Naive thymus-derived CD4-positive, alpha-beta T cell (primary cell): Measurements from ENCODE around the gene SLC22A23. TPM values are rescaled to one million over a fixed set of nuclear protein-coding genes. Genes with fewer than 3 reads are reported as not detected.

Source experiments
- ATAC-seq: fragments of 150-1000 bp; cut with Tn5 transposase; 2 replicates; pipeline ENCODE4 v1.10.0; 2021; ENCODE audit warnings: mild to moderate bottlenecking, moderate library complexity
- CTCF ChIA-PET: fragments of 350-600 bp; sonication (Branson Sonifier 250); formaldehyde crosslinking; loops from one replicate; lab custom pipeline; 2021; ENCODE audit warnings: antibody characterized with exemption; lab: Charles Lee
- POLR2A ChIA-PET: fragments of 350-600 bp; sonication (Branson Sonifier 250); formaldehyde crosslinking; loops from one replicate; lab custom pipeline; 2021; ENCODE audit warnings: antibody characterized with exemption, inconsistent platforms; lab: Charles Lee
- DNase-seq, 9 donors: peaks; one replicate each; pipeline versions ENCODE4 v3.0.0 to v3.0.0-alpha.2; 2020 to 2022; ENCODE audit warnings: mixed read lengths in 1 of 9
- H3K27ac ChIP-seq: one replicate; pipeline ENCODE4 v1.7.0; 2013; ENCODE audit warnings: mild to moderate bottlenecking, low read depth, low read length, moderate library complexity
- H3K27me3 ChIP-seq, 2 donors: one replicate each; pipeline ENCODE4 v1.7.0; 2013; ENCODE audit warnings: low read length in 2 of 2, mild to moderate bottlenecking in 2 of 2, moderate library complexity in 2 of 2; ENCODE audit not compliant: control insufficient read depth in 2 of 2, insufficient read depth in 2 of 2
- H3K36me3 ChIP-seq, 3 experiments: 1 replicate in 2 of 3; 2 replicates in 1 of 3; pipeline ENCODE4 v1.7.0; 2013; ENCODE audit warnings: low read length in 3 of 3, mild to moderate bottlenecking in 3 of 3, moderate library complexity in 1 of 3; ENCODE audit not compliant: insufficient read depth in 3 of 3, control insufficient read depth in 2 of 3
- H3K4me1 ChIP-seq, 2 donors: one replicate each; pipeline ENCODE4 v1.7.0; 2013; ENCODE audit warnings: low read length in 2 of 2, mild to moderate bottlenecking in 2 of 2, moderate library complexity in 1 of 2; ENCODE audit not compliant: control insufficient read depth in 2 of 2, insufficient read depth in 2 of 2
- H3K4me3 ChIP-seq: 2 replicates; pipeline ENCODE4 v1.7.0; 2013; ENCODE audit warnings: mild to moderate bottlenecking, low read length
- H3K9me3 ChIP-seq, 3 experiments: 1 replicate in 2 of 3; 2 replicates in 1 of 3; pipeline ENCODE4 v1.7.0; 2013; ENCODE audit warnings: low read length in 3 of 3; ENCODE audit not compliant: control insufficient read depth in 2 of 3
- H3K27ac Mint-ChIP-seq, 9 donors: one replicate each; pipeline ENCODE4 v1.8.0; 2020 to 2022; ENCODE audit warnings: mixed read lengths in 9 of 9, mild to moderate bottlenecking in 8 of 9, moderate library complexity in 5 of 9, inconsistent platforms in 2 of 9
- H3K27me3 Mint-ChIP-seq, 5 donors: one replicate each; pipeline ENCODE4 v1.8.0; 2021 to 2022; ENCODE audit warnings: mixed read lengths in 5 of 5, mild to moderate bottlenecking in 1 of 5
- H3K36me3 Mint-ChIP-seq, 5 donors: one replicate each; pipeline ENCODE4 v1.8.0; 2020 to 2022; ENCODE audit warnings: mixed read lengths in 5 of 5, mild to moderate bottlenecking in 3 of 5, inconsistent platforms in 1 of 5
- H3K4me1 Mint-ChIP-seq, 7 donors: one replicate each; pipeline ENCODE4 v1.8.0; 2020 to 2022; ENCODE audit warnings: mixed read lengths in 7 of 7, mild to moderate bottlenecking in 3 of 7, inconsistent platforms in 1 of 7
- H3K4me3 Mint-ChIP-seq, 10 donors: one replicate each; pipeline ENCODE4 v1.8.0; 2020 to 2022; ENCODE audit warnings: mild to moderate bottlenecking in 10 of 10, mixed read lengths in 10 of 10, moderate library complexity in 6 of 10, inconsistent platforms in 2 of 10
- H3K9me3 Mint-ChIP-seq, 11 donors: one replicate each; pipeline ENCODE4 v1.8.0; 2020 to 2022; ENCODE audit warnings: mixed read lengths in 11 of 11, mild to moderate bottlenecking in 4 of 11, inconsistent platforms in 1 of 11, moderate library complexity in 1 of 11
- intact Hi-C, 2 donors: fragments of 100-400 bp; cut with micrococcal nuclease; formaldehyde crosslinking; loops; one replicate each; pipeline ENCODE4 v1.15.1; 2023
- polyA plus RNA-seq, 2 donors: library from polyadenylated mRNA; unstranded; fragments of 300-500 nt; fragmentation: Illumina TruSeq; gene quantifications; one replicate each; pipeline ENCODE4 v1.2.3, GENCODE V29; 2021
- total RNA-seq, 6 experiments: library from RNA in 5 of 6; stranded (reverse) in 5 of 6; gene quantifications; 1 replicate in 5 of 6; 2 replicates in 1 of 6; pipeline ENCODE4 v1.2.3 and lab custom pipeline; 2021 to 2026

Gene SLC22A23
- total and polyA plus RNA-seq, 7 experiments from 2014 or later: 1.1 to 23.8 (median 13.6) TPM

DNA sequence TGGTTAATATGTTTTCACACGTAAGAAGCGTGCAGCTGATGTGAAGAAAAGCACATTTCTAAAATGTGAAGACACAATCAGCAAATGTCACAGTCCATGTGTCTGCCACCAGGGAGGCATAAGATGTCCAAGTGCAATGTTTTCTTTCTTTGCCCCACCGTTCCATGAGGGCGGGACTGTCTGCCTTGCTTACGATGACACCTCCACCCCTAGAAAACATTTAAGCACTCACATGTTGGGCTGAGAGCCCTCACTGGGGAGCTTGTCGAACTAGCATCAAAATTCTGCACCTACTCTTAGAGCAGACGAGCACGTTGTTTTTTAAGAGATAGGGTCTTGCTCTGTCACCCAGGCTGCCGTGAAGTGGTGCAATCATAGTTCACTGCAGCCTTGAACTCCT lies 140.5 kb downstream of the SLC22A23 start:
- ChIA-PET POLR2A (no interaction called here), CTCF (no interaction called here)
- H3K4me1 Mint-ChIP-seq: peaks cover 12 to 38% (median 31%) of the 10 kb centered on the region in 7 donors
- H3K9me3 ChIP-seq: no peaks in the 10 kb centered on the region
- H3K4me1 ChIP-seq: peaks cover 7 to 24% of the 10 kb centered on the region in 2 donors
- H3K27me3 ChIP-seq: no peaks in the 10 kb centered on the region
- H3K27ac ChIP-seq: no peak overlapping the region
- H3K4me3 ChIP-seq: no peak overlapping the region
- H3K36me3 ChIP-seq: no peaks in the 10 kb centered on the region
- no peak overlapping the region for H3K27ac Mint-ChIP-seq
- no peaks in the 10 kb centered on the region for H3K9me3 Mint-ChIP-seq
- ATAC-seq (no peak), DNase-seq (no peak)
- peaks cover 0 to 20% (median 0%) of the 10 kb centered on the region in 5 donors for H3K27me3 Mint-ChIP-seq
- intact Hi-C loops: loop anchor here in 1 of 2 donors (5.0 kb wide), 1 partner anchor 56 kb away; no protein-coding TSS in a partner anchor
- no peak overlapping the region for H3K4me3 Mint-ChIP-seq
- H3K36me3 Mint-ChIP-seq: peaks cover 0 to 22% (median 0%) of the 10 kb centered on the region in 5 donors

DNA sequence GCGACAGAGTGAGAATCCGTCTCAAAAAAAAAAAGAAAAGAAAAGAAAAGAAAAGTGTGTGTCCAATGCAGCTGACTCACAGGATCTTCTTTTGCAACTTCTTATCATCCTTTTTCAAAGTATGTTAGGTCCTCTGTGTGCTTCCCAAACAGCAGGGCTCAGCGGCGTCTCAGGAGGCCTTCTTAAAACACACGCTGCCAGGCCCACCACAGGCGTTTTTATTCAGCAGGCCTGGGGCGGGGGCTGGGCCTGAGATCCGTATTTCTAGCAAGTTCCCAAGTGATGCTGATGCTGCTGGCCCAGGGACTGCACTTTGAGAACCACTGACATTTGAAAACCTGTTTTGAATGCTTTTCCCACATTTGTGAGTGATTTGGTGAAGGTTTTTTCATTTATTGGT lies 141.0 kb downstream of the SLC22A23 start:
- no peaks in the 10 kb centered on the region for H3K27me3 ChIP-seq
- no peaks in the 10 kb centered on the region for H3K9me3 ChIP-seq
- no peak overlapping the region for H3K27ac Mint-ChIP-seq
- H3K27ac ChIP-seq: no peak overlapping the region
- no peaks in the 10 kb centered on the region for H3K9me3 Mint-ChIP-seq
- H3K4me3 Mint-ChIP-seq: no peak overlapping the region
- ChIA-PET POLR2A (no interaction called here), CTCF (no interaction called here)
- H3K27me3 Mint-ChIP-seq: peaks cover 0 to 20% (median 0%) of the 10 kb centered on the region in 5 donors
- H3K36me3 Mint-ChIP-seq: peaks cover 0 to 22% (median 2%) of the 10 kb centered on the region in 5 donors
- peaks cover 7 to 24% of the 10 kb centered on the region in 2 donors for H3K4me1 ChIP-seq
- ATAC-seq: no peak
- no peaks in the 10 kb centered on the region for H3K36me3 ChIP-seq
- peaks cover 12 to 38% (median 31%) of the 10 kb centered on the region in 7 donors for H3K4me1 Mint-ChIP-seq
- intact Hi-C loops: loop anchor here in 1 of 2 donors (5.0 kb wide), 1 partner anchor 56 kb away; no protein-coding TSS in a partner anchor
- H3K4me3 ChIP-seq: no peak overlapping the region
- DNase-seq: no peak

DNA sequence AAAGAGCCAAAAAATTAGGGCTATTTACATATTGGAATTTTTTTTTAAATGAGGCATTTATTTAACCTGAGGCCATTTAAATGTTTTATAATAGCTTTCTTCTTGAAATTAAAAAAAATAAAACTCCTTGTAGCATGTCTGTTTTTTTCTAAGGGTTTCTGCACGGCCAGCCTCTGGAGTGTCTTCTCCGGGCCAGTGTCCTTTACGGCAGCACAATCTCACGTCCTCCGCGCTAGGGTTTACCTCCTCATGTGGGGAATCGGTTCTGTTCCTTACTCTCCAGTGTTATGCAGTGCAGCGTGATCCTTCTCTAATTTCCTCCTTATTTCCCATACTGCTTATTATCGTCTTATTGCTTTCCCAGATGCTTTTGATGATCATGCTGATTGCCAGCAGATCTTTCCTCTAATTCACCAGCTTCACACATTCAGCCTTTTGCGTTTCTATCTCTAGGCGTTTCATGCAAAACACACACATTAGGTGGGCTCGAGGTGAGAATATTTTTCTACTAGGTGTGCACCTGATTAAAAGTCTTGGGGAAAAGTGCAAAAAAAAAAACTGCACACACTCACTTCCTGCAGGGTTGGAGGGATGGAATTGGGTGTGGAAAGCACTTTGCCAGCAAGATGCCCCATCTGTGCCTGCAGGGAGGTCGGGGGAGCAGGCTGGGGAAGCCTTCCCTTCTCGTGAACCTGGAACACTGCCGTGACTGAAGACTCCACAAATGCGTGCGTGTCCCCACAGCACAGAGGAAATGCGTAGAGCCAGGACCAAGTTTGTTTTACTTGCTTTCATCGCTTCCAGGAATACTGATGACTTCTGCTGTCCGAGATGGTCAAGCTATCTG lies 142.0 kb downstream of the SLC22A23 start:
- Histone ChIP-seq H3K36me3 (no peaks in the 10 kb centered on the region), H3K27me3 (no peaks in the 10 kb centered on the region), H3K27ac (no peak overlapping the region), H3K4me3 (no peak overlapping the region), H3K9me3 (no peaks in the 10 kb centered on the region), H3K4me1 (peaks cover 7 to 24% of the 10 kb centered on the region in 2 donors)
- intact Hi-C loops: loop anchor here in 1 of 2 donors (5.0 kb wide), 1 partner anchor 57 kb away; no protein-coding TSS in a partner anchor
- no peak overlapping the region for H3K4me3 Mint-ChIP-seq
- ATAC-seq (no peak), DNase-seq (no peak)
- no peaks in the 10 kb centered on the region for H3K9me3 Mint-ChIP-seq
- H3K36me3 Mint-ChIP-seq: peaks cover 0 to 22% (median 2%) of the 10 kb centered on the region in 5 donors
- H3K27ac Mint-ChIP-seq: no peak overlapping the region
- peaks cover 0 to 20% (median 0%) of the 10 kb centered on the region in 5 donors for H3K27me3 Mint-ChIP-seq
- ChIA-PET CTCF (no interaction called here), POLR2A (no interaction called here)
- H3K4me1 Mint-ChIP-seq: peaks cover 12 to 32% (median 31%) of the 10 kb centered on the region in 7 donors

- POLR2A ChIA-PET: no interaction called here
- intact Hi-C loops: no loop called here
- H3K27me3 Mint-ChIP-seq: peaks cover 0 to 20% (median 0%) of the 10 kb centered on the region in 5 donors
- H3K27ac Mint-ChIP-seq: no peak overlapping the region
- no peaks in the 10 kb centered on the region for H3K9me3 ChIP-seq
- no peak overlapping the region for H3K4me3 Mint-ChIP-seq
- peaks cover 12 to 29% (median 25%) of the 10 kb centered on the region in 7 donors for H3K4me1 Mint-ChIP-seq
- H3K9me3 Mint-ChIP-seq: no peaks in the 10 kb centered on the region
- H3K4me1 ChIP-seq: peaks cover 7 to 24% of the 10 kb centered on the region in 2 donors
- no peak overlapping the region for H3K4me3 ChIP-seq
- DNase-seq (no peak), ATAC-seq (no peak)
- H3K27ac ChIP-seq: no peak overlapping the region
- no peaks in the 10 kb centered on the region for H3K27me3 ChIP-seq
- H3K36me3 ChIP-seq: no peaks in the 10 kb centered on the region
- CTCF ChIA-PET: no interaction called here
- peaks cover 0 to 22% (median 2%) of the 10 kb centered on the region in 5 donors for H3K36me3 Mint-ChIP-seq
Measured at GRCh38 chr6:3314176-3314575, 142.7 kb downstream of the SLC22A23 start.

- Histone ChIP-seq H3K4me3 (no peak overlapping the region), H3K9me3 (no peaks in the 10 kb centered on the region), H3K4me1 (peaks cover 0 to 11% of the 10 kb centered on the region in 2 donors), H3K27ac (no peak overlapping the region), H3K36me3 (peaks cover 0 to 2% (median 0%) of the 10 kb centered on the region in 3 experiments), H3K27me3 (no peaks in the 10 kb centered on the region)
- ChIA-PET POLR2A (no interaction called here), CTCF (no interaction called here)
- DNase-seq (no peak), ATAC-seq (no peak)
- peaks cover 0 to 25% (median 5%) of the 10 kb centered on the region in 5 donors for H3K36me3 Mint-ChIP-seq
- H3K4me3 Mint-ChIP-seq: no peak overlapping the region
- H3K9me3 Mint-ChIP-seq: no peaks in the 10 kb centered on the region
- peaks cover under 1 to 15% (median 10%) of the 10 kb centered on the region in 7 donors for H3K4me1 Mint-ChIP-seq
- peaks cover 0 to 9% (median 0%) of the 10 kb centered on the region in 5 donors for H3K27me3 Mint-ChIP-seq
- no peak overlapping the region for H3K27ac Mint-ChIP-seq
- intact Hi-C loops: no loop called here
Measured at GRCh38 chr6:3312604-3313231, 144.1 kb downstream of the SLC22A23 start.

DNA sequence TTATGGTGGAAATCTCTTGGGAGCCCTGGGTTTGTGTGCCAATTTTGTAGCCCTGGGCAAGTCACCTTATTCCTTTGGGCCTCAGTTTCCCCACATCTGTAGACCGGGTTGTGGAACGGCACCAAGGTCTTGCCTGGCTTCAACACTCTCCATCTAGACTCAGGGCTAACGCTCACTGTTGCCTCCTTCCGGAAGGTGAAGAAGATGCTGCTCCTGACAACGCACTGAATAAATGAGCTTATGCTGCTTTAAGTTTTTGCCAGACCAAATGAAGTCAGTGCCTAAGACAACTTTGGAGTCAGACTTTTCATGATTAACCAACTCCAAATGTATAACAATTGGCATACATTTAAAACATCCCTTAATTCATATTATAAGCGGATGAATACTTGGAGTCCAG lies 145.0 kb downstream of the SLC22A23 start:
- peaks cover 0 to 2% of the 10 kb centered on the region in 2 donors for H3K4me1 ChIP-seq
- DNase-seq (no peak), ATAC-seq (no peak)
- H3K36me3 Mint-ChIP-seq: peaks cover 0 to 32% (median 5%) of the 10 kb centered on the region in 5 donors
- intact Hi-C loops: no loop called here
- no peak overlapping the region for H3K4me3 Mint-ChIP-seq
- no peak overlapping the region for H3K4me3 ChIP-seq
- POLR2A ChIA-PET: no interaction called here
- CTCF ChIA-PET: no interaction called here
- H3K27me3 ChIP-seq: no peaks in the 10 kb centered on the region
- peaks cover 0 to 6% (median 1%) of the 10 kb centered on the region in 7 donors for H3K4me1 Mint-ChIP-seq
- no peak overlapping the region for H3K27ac ChIP-seq
- H3K36me3 ChIP-seq: peaks cover 0 to 9% (median 0%) of the 10 kb centered on the region in 3 experiments
- no peaks in the 10 kb centered on the region for H3K9me3 ChIP-seq
- peaks cover 0 to 8% (median 0%) of the 10 kb centered on the region in 5 donors for H3K27me3 Mint-ChIP-seq
- no peak overlapping the region for H3K27ac Mint-ChIP-seq
- H3K9me3 Mint-ChIP-seq: no peaks in the 10 kb centered on the region
